GM21825 (cell line): ENCODE measurements around the gene CERS6.
A peak's percentile ranks its signal among the peaks of the same experiment; 100 is the strongest.
"Not testable (repeated sequence)": the region's sequence is repeated elsewhere in the genome, so short reads cannot be mapped to it uniquely, and the experiment has no call there.

Experiments
- ATAC-seq: cut with Tn5 transposase; IDR thresholded peaks from one replicate; pipeline ENCODE4 v1.9.1; 2021; ENCODE audit warnings: mild to moderate bottlenecking, moderate library complexity; ENCODE audit not compliant: unreplicated experiment

CERS6 gene

DNA sequence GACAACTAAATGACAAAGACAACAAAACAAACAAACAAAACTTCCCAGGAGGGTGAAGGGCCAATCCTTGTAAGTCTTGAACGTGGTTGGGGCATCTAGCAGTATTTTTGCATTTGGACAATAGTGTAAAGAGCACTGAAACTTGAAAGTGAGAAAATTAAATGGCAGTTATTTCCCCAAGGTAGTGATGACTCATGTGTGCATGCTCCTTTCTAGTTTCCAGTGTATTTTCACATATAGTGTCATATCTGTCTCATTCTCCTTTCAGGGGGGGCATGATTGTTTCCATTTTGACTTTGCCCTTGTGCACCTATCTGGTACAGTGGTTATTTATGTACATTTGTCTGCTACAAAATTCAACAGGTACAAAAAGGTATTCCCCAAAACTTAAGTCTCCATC lies 39.5 kb downstream of the CERS6 start:
- ATAC-seq: peak; percentile 79

DNA sequence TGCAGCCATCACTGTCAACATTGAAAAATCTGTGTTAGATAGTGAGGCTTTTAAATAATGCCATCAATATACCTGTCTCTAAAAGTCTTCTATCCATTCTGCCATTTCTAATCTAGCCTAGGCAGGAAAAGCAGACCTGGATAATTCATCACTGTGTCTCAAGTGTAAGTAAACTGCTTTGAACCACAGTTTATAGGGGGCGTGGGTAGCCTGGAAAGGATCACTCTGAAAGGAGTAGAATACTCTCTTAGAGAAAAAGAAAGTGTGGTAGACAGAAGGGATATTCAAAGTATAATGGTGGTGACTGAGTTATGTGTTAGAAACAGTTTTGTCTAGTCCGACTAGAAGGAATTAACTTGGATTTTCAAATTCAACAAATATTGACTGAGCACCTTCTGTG lies 40.8 kb downstream of the CERS6 start:
- ATAC-seq: no peak

DNA sequence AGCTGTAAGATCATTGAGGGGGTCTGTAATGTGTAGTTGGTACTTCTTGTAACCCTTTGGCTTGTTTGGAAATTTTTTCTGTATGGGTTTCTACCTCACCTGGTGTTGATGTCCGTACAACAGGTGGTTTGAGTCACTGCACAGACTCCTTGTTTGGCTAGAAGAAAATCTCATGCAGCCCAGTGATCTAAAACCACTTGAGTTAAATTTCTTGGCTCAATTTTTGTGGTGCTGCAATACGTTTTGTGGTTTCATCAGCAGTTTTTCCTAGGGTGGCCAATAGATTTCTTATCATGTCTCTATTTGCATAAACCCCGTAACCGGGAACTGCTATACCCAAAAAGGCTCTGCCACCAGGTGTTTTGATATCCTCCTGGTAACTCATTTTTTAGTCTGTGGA lies 43.4 kb downstream of the CERS6 start:
- no peak for ATAC-seq

DNA sequence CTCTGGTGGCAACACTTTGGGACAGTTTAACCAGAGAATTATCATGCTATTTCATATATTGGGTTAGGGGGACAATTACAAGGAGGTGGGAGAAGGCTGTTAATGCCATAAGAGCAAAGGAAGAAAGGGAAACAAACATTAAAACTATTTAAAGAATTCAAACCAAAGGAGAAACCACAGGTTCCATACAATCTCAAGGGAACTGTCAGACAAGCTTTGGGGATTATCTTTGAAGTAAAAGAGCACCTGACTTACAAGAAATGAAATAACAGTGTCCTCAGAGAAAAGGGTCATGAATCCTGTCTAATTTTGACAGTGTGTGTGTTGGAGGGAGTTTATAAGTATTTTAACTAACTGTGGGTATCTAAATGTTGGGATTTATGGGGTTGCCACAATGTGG lies 44.4 kb downstream of the CERS6 start:
- ATAC-seq: no peak

DNA sequence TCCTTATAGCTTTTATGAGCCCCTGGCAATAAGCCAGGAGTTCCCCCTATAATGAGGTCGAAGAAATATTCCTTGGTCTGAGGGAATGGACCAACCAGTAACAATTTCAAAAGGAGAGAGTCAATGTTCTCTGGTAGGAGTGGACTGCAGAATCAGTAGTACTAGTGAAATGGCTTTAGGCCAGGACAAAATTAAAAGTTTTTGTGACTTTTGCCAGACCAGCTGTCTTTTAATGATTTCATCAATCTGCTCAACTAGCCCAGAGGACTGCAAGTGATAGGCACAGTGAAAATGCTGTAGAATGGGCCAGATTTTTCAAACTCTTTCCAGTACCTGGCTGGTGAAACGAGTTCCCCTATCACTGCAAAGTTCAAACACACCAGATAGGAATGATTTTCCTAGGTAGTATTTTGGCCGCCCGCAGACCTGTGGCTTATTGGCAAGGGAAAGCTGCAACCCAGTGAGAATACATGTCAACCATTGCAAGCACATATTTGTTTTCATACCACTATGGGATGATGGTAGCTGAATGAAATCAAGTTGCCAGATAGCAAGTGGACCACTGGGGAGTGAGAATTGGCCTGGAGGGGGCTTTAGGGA lies 45.5 kb downstream of the CERS6 start:
- ATAC-seq: no peak

DNA sequence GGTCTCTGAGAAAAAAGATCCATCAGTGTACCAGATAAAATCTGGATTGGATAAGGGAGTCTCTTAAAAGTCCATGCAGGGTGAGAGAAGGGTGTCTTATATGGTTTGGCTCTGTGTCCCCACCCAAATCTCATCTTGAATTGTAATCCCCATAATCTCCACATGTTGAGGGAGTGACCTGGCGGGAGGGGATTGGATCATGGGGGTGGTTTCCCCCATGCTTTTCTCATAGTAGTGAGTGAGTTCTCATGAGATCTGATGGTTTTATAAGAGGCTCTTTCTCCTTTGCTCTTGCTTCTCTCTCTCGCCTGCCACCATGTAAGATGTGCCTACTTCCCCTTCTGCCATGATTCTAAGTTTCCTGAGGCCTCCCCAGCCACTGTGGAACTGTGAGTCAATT lies 46.8 kb downstream of the CERS6 start:
- not testable (repeated sequence) for ATAC-seq

DNA sequence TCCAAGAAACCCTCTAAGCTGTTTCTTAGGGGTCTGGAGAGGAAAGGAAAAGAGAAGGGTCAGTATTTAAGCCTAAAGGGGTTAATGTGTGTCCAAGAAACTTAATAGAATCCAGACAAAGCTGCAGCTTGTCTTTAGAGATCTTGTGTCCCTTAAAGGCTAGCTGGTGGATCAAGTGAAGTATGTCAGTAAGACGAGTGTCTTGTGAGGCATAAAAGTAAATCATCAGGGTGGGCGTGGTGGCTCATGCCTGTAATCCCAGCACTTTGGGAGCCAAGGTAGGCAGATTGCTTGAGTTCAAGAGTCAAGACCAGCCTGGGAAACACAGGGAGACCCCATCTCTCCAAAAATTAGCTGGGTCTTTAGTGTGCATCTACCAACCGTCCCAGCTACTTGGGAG lies 47.8 kb downstream of the CERS6 start:
- no peak for ATAC-seq

DNA sequence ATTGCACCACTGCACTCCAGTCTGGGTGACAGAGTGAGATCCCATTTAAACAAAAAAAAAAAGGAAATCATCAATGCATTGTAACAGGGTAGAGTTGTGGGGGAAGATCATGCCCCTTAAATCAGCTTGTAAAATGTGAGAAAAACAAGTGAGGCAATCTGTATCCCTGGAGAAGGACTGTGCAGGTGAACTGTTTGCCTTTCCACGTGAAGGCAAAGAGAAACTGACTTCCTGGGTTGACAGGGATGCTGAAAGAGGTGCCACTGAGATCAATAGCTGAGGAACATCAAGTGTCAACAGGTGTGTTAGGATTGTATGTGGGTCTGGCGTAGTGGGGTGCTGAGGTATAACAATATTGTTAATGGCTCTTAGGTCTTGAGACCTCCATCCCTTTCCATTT lies 48.3 kb downstream of the CERS6 start:
- no peak for ATAC-seq

DNA sequence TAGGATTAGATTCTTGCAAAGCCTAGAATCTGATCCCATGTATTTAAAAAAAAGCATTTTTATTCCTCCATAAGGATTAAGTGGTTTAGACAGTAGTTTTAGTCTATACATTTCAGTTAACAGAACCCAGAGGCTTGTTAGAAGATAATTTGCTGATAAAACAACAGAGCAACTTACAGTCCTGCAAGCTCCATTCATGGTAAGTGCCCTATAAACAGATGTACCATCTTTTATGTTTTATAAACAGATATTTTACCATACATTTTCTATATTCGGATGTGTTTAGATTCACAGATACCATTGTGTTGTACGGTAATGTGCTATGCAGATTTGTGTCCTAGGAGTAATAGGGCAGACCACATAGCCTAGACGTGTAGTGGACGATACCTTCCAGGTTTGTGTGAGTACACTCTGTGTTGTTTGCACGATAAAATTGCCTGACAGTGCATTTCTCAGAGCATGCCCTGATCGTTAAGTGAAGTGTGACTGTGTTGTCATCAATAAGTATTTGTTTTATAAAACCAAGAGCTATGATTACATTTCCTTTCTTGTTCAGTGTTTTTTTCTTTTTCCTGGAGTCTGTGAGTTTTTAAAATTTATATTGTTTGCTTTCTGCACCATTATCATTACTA lies 54.2 kb downstream of the CERS6 start:
- ATAC-seq: no peak

DNA sequence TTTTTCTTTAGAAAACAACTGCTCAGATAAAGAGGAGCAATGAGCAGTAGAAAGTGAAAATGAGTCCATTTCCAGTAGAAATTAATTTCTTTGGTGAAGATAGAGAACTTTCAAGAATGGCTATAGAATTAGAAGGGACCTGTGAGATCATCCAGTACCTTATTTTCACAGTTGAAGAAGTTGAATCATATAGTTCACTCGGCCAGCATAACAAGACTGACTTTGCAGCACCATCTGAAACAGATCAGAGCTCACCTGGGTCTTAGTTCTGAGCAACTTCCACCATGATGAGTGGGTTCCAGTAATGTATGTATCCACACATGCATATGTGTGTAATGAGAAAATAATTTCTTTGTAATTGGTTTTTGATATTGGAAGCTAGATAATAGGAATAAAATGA lies 58.6 kb downstream of the CERS6 start:
- peak; percentile 34 for ATAC-seq

DNA sequence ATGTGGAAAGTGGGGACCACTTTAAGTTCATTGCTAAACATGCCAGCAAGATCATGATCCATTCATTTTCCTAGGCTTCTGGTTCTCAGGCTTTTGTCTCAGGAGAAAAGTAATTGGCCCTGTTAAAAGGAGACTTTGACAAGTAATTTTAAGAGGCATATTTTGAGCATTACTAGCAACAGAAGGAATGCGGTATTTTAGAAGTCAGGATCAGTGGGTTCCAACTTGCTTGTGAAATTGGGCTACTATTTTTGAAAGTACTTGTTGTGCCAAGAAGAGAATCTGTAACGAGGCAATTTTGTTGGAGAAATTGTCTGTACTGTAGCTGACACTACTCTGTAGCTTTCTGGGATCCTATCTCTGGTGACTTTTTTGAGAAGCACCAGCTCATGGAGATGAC lies 59.4 kb downstream of the CERS6 start:
- ATAC-seq: no peak

DNA sequence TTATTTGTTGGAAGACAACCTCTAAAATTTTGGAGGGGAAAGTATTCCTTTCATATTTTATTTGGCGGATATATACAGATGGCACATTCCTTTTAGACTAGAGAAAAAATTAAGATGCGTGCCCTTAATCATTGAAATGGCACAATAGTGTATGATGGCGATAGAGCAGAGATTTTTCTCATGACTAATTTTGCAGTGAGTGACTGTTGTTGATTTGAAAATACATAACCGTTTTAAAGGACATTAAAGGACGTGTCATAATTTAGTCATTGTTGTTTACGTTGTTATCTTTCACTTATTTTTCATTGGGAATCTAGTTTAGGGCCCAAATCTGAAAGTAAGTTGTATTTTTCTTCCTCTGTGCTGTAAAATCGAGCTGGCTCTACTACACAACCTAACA lies 61.7 kb downstream of the CERS6 start:
- no peak for ATAC-seq

DNA sequence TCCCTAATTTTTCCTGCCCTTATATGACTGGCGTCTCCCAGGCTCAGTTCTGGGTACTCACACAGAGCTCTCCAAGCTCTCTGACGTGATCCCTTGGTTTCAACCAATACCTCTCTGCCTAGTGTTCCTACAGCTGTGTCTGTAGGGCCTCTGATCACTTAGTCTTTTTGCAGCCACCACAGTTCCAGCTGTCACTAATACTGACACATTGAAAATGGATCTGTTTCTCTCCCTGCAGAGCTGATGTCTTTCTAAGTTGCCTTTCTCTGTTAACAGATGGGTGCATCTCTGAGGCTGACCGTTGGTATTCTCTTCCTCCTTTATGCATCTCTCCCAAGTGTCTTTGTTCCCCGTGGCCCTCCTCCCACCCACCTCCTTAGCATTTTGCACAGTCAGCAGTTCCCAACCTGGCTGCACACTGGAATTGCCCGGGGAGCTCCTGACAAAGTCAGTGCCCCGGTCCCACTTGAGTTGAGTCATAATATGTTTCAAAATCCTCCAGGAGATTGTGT lies 62.5 kb downstream of the CERS6 start:
- peak; percentile 37 for ATAC-seq

DNA sequence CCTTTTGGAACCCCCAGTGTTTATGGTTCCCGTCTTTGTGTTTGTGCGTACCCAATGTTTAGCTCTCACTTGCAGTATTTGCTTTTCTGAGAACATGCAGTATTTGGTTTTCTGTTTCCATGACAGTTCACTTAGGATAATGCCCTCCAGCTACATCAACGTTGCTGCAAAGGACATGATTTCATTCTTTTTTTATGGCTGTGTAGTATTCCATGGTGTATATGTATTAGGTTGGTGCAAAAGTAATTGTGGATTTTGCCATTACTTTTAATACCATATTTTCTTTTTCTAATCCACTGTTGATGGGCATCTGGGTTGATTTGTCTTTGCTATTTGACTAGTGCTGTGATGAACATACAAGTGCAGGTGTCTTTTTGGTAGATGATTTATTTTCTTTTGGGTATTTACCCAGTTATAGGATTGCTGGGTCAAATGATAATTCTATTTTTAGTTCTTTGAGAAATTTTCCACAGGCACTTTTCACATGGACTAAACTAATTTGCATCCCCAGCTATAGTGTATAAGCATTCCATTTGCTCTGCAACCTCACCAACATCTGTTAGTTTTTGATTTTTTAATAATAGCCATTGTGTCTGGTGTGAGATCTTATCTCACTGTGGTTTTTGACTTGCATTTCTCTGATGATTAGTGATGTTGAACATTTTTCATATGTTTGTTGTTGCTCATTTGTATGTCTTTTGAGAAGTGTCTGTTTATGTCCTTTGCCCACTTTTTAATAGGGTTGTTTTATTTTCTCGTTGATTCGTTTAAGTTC lies 63.6 kb downstream of the CERS6 start:
- ATAC-seq: no peak

DNA sequence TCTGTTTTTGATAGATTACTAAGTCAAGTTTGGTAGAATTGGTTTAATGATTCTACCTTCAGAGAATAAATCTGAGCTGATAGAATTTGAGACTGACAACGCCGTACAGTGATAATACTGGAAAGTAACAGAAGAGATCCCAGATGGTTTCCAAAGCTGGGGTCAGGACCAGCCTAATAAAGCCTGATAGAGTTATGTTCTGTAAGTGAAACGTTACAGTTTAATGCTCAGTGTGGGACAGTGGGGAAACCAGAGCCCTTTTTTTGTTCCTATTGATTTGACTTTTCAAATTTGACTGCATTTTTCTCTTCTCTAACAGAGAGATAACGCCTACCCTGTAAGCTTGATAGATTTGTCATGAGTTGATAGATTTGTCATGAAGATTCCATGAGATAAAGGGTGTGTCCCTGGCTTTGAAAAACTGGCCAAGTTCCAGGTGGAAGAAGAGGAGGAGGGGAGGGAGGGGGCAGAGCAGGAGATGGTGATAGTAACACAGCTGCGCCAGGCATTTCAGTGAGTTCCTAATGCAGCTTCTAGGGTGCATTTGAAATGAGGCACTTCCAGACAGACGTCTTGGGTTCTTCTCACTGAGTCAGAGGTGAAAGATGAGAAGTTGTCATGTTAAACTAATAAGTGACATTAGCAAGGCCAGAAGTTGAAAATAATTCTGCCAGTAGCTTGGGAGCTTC lies 65.1 kb downstream of the CERS6 start:
- ATAC-seq: no peak

DNA sequence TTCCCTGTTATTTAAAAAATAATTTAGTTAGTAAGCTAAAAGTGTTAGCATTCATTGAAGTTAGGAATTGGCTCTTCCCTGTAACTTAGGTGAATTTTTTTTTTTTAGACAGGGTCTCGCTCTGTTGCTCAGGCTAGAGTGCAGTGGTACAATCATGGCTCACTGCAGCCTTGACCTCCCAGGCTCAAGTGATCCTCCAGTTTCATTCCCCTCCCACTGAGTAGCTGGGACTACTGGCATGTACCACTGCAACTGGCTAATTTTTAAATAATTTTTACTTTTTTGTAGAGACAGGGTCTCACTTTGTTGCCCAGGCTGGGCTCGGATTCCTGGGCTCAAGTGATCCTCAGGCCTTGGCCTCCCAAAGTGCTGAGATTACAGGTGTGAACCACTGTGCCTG lies 66.4 kb downstream of the CERS6 start:
- no peak for ATAC-seq

DNA sequence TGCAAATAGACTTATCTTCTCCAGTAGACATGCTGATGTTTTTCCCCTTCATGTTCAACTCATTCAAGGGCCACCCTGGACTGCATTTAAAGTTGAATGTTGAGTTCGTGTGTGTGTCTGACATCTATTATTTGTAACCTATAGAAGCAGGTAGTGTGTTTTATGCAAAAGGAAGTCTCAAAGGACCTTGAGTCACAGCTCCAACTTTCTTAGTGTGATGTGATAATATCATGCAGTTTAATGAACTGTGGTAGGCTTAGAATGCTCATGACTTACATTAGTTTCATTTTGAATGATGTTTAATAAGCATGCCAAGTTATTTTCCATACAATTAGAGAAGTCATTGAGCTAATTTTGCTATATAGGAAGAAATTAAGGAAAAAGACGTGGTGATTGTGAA lies 67.9 kb downstream of the CERS6 start:
- ATAC-seq: no peak

DNA sequence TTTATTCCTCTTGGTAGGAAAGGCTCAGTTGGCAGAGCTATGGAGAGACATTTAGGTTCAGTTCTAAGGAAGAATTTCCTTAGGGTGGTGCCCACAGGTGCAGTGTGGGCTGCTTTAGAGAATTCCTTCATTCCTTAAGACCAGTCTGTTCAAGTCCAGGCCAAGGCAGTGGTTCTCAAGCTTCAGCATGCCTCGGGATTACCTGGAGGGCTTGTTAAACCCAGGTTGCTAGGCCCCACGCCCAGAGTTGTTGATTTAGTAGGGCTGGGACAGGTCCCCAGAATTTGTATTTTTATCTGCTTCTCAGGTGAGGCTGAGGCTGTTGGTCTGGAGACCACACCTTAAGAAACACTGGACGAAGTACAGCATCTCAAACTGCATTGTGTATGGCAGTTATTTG lies 68.9 kb downstream of the CERS6 start:
- no peak for ATAC-seq

DNA sequence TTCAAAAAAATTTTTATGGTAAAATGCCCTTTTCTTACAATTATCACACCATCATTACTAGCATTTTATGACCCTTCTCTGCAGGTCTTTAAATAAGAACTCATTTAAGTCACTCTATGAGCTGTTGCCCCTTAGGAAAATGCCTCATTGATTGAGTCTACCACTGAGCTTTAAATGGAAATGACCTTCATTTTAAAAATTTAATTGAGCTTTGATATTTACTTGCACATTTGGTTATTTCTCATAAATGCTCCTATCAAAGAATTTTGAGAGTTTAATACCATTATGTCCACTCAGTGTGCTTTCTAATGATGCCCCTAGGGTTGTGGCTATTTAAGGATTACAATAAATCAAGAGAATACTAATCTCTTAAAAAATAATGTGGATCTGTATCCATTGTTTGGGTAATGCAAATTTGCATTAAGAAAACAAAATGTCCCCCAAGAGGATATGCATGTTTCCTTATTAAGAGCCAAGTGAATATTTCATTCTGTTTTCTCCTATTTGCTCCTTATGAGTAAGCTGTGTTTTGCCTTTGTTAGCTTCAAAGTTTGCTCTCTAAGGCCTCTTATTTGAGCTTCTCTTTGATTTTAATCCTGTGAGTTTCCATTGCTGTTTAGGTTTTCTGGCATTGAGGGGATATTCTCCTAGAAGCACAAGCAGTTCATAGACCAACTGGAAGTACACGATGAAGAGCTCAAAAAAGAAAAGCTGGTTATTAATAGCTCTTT lies 69.8 kb downstream of the CERS6 start:
- no peak for ATAC-seq

DNA sequence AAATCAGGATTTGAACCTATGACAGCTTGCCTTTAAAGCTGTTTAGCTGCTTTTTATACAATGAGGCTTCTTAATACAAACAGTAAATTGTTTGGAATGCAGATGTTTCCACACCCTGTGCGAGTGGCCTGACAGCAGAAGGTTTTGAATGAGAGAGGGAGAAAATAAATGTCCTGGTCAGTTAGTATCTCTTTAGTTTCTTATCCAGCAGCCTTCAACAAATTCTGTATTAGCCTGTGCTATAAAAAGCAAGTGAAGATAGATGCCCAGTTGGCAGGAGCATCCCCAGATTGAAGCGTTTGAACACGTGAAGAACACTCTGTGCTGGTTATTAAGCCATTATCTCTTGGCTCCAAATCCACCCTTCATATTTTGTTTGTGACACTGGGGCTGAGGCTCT lies 70.6 kb downstream of the CERS6 start:
- no peak for ATAC-seq

DNA sequence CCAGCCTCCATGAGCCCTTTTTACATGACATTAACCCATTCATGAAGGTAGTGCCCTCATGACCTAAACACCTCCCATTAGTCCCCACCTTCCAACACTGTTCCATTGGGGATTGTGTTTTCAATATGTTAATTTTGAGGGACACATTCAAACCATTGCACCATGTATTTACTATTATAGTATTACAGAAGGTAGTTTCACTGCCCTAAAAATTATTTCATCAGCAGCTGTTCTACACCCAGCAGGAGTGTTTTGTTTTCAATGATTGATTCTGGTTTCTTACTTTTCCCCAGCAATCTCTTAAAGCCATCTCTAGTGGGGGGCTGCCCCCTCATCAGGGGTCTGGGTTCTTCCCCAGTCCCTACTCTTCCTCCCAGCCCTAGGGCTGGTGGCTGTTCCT lies 71.9 kb downstream of the CERS6 start:
- no peak for ATAC-seq
